Measurements from ENCODE around the gene CD247. TPM values are rescaled to one million over a fixed set of nuclear protein-coding genes. Genes with fewer than 3 reads are reported as not detected.

CD247 gene
- total RNA-seq, 1 donor: not detected

DNA sequence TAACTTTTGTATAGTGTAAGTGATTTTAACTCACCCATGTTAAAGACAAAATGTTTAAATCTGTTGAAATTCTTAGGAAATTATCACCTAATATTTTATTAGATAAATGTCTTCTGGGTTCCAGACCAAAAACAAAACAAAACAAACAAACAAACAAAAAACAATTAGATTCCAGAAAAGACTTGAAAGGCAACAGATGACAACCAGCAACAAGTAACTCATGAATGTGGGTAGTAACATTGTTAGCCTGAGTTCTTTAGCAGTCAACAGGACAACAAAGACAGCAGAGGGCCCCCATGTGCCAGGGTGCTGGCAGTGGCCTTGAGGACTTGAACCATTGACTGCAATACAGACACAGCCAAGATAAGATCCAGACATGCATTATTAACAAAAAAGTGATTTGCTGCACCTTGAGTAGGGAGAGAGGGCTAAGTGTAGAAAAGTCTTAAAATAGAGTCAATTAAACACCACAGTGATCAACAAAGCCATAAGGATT is 2.4 kb upstream of the CD247 start:
- TF ChIP-seq, protein P1, sequence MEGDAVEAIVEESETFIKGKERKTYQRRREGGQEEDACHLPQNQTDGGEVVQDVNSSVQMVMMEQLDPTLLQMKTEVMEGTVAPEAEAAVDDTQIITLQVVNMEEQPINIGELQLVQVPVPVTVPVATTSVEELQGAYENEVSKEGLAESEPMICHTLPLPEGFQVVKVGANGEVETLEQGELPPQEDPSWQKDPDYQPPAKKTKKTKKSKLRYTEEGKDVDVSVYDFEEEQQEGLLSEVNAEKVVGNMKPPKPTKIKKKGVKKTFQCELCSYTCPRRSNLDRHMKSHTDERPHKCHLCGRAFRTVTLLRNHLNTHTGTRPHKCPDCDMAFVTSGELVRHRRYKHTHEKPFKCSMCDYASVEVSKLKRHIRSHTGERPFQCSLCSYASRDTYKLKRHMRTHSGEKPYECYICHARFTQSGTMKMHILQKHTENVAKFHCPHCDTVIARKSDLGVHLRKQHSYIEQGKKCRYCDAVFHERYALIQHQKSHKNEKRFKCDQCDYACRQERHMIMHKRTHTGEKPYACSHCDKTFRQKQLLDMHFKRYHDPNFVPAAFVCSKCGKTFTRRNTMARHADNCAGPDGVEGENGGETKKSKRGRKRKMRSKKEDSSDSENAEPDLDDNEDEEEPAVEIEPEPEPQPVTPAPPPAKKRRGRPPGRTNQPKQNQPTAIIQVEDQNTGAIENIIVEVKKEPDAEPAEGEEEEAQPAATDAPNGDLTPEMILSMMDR (IDR thresholded peaks at IDR 0.05; ENCODE audit: insufficient read depth, low read depth, low read length): no peak
- no peak overlapping the region for H3K4me3 ChIP-seq (ENCODE audit: low read depth, low read length)
- no peak for DNase-seq (ENCODE audit: low read depth)

DNA sequence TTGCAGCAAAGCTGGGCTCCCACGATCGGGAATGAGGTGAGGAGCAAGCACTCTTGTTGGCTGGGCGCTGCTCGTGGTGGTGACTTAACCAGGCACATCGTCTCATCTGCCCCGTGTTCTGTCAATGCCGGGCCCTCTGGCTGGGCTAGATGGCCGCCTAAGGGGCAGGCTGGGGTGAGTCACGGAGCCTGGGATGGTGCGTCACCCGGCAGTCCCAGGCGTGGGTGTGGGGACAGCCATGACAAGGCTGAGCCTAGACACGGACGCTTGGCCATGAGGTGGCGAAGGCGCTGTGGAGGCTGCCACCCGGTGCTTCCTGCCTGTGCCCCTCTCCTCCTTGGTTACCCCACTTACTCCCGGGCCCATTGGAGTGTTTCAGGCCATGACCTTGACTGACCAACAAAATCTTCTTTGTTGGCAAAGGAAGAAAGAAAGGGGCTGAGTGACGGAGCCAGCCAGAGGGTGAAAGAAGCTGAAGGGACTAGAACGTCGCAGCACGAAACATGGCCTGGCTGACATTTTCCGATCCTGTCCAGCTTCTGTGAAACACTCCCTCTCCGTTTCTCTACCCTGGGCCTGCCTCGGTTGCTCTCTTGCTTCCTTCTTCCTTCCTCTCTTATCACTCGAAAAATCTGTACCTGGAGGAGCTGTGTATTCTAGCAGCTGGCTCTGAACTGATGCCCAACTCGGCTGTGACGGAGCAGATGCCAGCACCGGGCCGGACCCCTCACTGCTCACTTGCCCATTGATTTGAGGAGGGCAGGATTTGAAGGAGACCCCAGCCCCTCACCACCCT is 596 bp downstream of the CD247 start:
- TF ChIP-seq, protein P1 (IDR thresholded peaks at IDR 0.05; ENCODE audit: insufficient read depth, low read depth, low read length): no peak
- H3K4me3 ChIP-seq (ENCODE audit: low read depth, low read length): no peak overlapping the region
- no peak for DNase-seq (ENCODE audit: low read depth)

DNA sequence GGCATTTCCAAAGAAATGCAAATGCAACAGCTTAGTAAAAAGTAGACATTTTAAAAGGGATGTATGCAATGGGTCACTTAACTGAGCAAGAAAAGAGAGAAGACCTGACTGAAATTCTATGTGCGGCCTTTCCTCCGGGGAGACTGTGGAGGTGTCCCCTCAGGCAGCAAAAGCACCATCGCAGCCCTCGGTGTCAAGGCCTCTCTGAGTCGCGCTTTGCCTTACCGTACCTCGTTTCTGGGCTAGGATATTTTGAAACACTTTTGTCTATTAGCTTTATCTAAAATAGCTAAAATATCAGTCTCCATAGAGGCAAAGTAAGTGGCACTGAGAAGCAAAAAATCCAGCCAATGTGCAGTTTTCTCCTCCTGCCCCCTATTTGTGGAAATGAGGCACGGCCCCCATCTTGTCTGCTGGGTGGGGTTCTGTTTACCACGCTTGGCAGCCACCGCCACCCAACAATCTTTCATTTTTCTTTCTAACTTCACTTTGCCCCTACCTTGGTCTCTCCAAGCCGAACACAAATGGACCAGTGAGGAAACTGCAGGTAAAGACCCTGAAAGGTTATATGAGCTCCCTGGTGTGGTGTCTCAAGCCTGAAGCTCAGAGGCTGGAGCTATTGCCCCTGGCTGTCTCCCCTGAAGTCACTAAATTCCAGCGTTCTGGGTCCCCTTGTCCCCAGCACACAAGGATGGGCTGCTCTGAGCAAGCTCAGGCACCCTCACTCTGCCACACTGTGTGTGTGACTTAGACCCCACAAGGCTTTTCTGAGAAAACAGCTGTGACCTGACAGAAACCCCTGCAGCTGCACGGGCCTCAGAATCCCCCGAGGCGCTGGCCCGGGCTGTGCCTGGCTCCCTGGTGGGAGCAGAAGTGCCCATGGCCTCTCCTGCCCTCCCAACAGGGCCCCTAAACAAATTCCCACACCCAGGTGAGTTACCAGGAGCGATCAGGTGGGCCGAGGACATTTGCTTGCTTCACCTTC is 1.6 kb downstream of the CD247 start:
- TF ChIP-seq, protein P1 (IDR thresholded peaks at IDR 0.05; ENCODE audit: insufficient read depth, low read depth, low read length): no peak
- DNase-seq (ENCODE audit: low read depth): no peak

DNA sequence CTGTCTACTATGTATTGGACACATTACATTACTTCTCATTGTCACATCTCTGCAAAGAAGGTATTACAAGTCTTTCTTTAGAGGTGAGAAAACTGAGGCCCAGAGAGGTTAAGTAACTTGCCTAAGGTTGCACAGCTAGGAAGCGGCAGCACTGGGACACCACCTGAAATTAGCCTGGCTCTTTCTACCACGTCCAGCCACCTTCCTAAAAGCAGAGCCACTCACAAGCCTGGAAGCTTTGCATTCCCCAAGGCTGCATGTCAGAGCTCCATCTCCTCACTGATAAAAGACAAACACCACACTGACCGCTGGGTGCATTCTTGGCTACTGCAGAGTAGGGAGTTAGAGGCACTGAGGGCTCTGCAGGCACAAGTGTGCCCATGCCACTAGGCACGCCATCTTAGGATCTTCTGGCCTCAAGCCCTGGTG is 2.4 kb downstream of the CD247 start:
- TF ChIP-seq, protein P1 (IDR thresholded peaks at IDR 0.05; ENCODE audit: insufficient read depth, low read depth, low read length): no peak
- H3K4me3 ChIP-seq (ENCODE audit: low read depth, low read length): no peak overlapping the region
- DNase-seq (ENCODE audit: low read depth): no peak

More for the DNA sequence above, 1.6 kb downstream of the CD247 start:
- H3K4me3 ChIP-seq (ENCODE audit: low read depth, low read length): no peak overlapping the region

DNA sequence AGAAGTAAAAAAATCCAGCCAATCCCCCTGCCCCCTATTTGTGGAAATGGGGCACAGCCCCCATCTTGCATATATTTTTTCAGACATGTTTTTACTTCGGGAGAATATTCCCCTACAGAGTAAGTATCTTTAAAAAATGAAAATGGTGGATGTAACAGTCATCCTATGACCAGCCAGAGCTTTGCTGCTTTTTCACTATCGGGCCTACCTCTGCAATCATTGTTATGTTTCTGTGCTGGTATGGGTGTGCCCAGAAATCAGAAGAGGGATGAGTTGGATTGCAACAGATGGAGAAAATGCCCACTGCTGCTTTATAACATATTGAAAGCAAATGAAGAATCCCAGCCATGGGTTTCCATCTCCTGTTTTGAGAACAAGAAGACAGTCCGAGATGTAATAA is 2.9 kb downstream of the CD247 start:
- no peak for DNase-seq (ENCODE audit: low read depth)
- TF ChIP-seq, protein P1 (IDR thresholded peaks at IDR 0.05; ENCODE audit: insufficient read depth, low read depth, low read length): no peak
- H3K4me3 ChIP-seq (ENCODE audit: low read depth, low read length): no peak overlapping the region

DNA sequence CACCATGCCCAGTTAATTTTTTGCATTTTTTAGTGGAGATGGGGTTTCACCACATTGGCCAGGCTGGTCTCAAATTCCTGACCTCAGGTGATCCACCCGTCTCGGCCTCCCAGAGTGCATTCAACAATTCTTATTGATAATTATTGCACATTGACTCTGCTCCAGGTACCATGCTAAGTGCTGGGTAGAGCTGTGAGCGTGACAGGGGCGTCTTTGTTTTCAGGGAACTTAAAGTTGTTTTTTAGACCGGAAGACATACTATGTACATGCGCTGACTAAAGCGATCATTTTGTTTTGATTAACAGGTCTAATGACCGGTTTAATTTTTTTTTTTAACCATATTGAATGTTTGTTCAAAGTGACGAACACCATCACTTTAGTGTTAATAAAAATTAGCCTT is 4.0 kb downstream of the CD247 start:
- H3K4me3 ChIP-seq (ENCODE audit: low read depth, low read length): no peak overlapping the region
- TF ChIP-seq, protein P1 (IDR thresholded peaks at IDR 0.05; ENCODE audit: insufficient read depth, low read depth, low read length): no peak
- DNase-seq (ENCODE audit: low read depth): no peak

All from fibroblast of villous mesenchyme (primary cell).